HG03558 (cell line): Measurements from ENCODE around the gene PHTF1.
"Not testable (repeated sequence)": the region's sequence is repeated elsewhere in the genome, so short reads cannot be mapped to it uniquely, and the experiment has no call there.

Experiments used
- ATAC-seq: cut with Tn5 transposase; IDR thresholded peaks from one replicate; pipeline ENCODE4 v1.9.1; 2021; ENCODE audit warnings: moderate number of reproducible peaks; ENCODE audit not compliant: unreplicated experiment; ENCODE audit errors: extremely low read depth

The PHTF1 gene

GRCh38 chr1:113780374-113781146, 21.3 kb upstream of the PHTF1 start:
- ATAC-seq: no peak

- no peak for ATAC-seq
These were observed 20.3 kb upstream of the PHTF1 start for GRCh38 chr1:113779542-113779941.

GRCh38 chr1:113777561-113777960, 18.3 kb upstream of the PHTF1 start:
- no peak for ATAC-seq

GRCh38 chr1:113770031-113770430, 10.7 kb upstream of the PHTF1 start:
- ATAC-seq: no peak

GRCh38 chr1:113769601-113769970, 10.3 kb upstream of the PHTF1 start:
- ATAC-seq: no peak

GRCh38 chr1:113768916-113769600, 9.8 kb upstream of the PHTF1 start:
- ATAC-seq: no peak

GRCh38 chr1:113765306-113766230, 6.3 kb upstream of the PHTF1 start:
- ATAC-seq: no peak

GRCh38 chr1:113763661-113764060, 4.4 kb upstream of the PHTF1 start:
- ATAC-seq: no peak

- ATAC-seq: no peak
These were observed 2.7 kb upstream of the PHTF1 start for GRCh38 chr1:113761937-113762336.

- ATAC-seq: no peak
These were observed 1.1 kb upstream of the PHTF1 start for GRCh38 chr1:113760102-113761080.

- peak; percentile 48 for ATAC-seq
These were observed 504 bp downstream of the PHTF1 start for GRCh38 chr1:113758631-113759332.

GRCh38 chr1:113756461-113756860, 2.8 kb downstream of the PHTF1 start:
- ATAC-seq: no peak

- ATAC-seq: not testable (repeated sequence)
These were observed 6.0 kb downstream of the PHTF1 start for GRCh38 chr1:113753333-113753732.

- no peak for ATAC-seq
These were observed 7.8 kb downstream of the PHTF1 start for GRCh38 chr1:113751516-113751915.

GRCh38 chr1:113751114-113751513, 8.2 kb downstream of the PHTF1 start:
- ATAC-seq: no peak

GRCh38 chr1:113749402-113749801, 9.9 kb downstream of the PHTF1 start:
- no peak for ATAC-seq

GRCh38 chr1:113747376-113747775, 11.9 kb downstream of the PHTF1 start:
- ATAC-seq: no peak

- no peak for ATAC-seq
These were observed 13.9 kb downstream of the PHTF1 start for GRCh38 chr1:113745425-113745824.

- no peak for ATAC-seq
These were observed 15.2 kb downstream of the PHTF1 start for GRCh38 chr1:113744114-113744513.
